Activated CD4-positive, alpha-beta T cell treated with anti-CD3 and anti-CD28 coated beads, Interleukin-2, amount 50 U/mL, for 16 hours (primary cell): ENCODE data around the gene SAMD4A.

Source experiments
- DNase-seq: peaks from one replicate; pipeline ENCODE4 v3.0.0-alpha.2; 2020

Gene SAMD4A

DNA sequence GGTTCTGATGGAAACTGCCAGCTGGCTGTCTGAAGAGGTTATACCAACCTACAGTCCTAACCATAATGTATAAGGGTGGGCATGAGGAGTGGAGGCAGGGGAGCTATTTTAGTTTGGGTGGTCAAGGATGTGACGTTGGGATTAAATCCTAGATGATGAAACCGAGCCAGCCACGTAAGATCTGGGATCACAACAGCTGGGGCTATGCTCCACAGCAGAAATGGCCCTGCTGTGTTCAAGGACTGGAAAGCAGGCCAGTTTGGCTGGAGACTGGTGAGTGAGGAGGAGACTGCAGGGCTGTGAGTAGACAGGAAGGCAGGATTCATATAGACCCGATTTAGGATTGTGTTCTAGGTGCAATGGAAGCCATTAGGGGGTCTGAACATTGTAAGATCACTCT, 66.1 kb downstream of the SAMD4A start:
- no peak for DNase-seq

DNA sequence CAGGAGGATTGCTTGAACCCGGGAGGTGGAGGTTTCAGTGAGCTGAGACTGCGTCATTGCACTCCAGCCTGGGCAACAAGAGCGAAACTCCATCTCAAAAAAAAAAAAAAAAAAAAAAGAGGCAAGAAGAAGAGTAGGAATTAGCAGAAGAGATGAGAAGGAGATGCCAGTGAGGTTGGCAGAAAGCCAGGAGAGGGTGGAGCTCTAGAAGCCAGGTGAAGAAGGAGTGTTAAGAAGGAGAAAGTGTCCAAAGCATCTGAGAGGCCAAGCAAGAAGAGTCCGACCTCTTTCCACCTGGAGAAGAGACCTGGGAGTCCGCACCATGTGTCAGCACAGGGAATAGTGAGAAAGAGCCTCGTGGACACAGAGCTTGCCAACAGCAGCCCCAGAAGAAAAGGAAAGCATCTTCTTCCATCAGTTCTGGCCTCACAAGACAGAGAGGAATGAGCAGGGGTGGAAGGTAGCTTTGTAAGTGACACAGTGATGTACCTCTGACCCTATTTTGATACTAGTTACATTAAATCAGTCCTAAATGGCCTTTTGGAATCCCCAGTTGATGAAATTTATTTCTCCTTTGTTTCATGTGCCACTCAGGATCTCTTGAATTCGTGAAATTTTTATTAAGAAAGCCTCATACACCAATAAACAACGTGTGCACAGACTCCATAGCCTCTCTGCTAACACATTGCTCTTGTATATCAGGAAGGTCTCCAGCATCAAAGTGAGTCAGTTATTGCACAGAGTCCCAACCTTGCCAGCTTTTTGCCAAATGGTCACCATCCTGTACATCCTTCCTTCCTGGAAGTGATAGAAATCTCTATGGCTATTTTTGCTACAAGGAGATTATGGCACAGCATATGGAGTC, 70.6 kb downstream of the SAMD4A start:
- DNase-seq, result no peak

GRCh38 chr14:54638135-54638446, 71.2 kb downstream of the SAMD4A start:
- DNase-seq, result no peak

- DNase-seq, result no peak
Observed at GRCh38 chr14:54639611-54640010, 72.7 kb downstream of the SAMD4A start.

- DNase-seq, result no peak
Observed at GRCh38 chr14:54640506-54640905, 73.6 kb downstream of the SAMD4A start.

GRCh38 chr14:54642121-54642520, 75.2 kb downstream of the SAMD4A start:
- no peak for DNase-seq

- no peak for DNase-seq
Observed at GRCh38 chr14:54642801-54643695, 76.1 kb downstream of the SAMD4A start.

DNA sequence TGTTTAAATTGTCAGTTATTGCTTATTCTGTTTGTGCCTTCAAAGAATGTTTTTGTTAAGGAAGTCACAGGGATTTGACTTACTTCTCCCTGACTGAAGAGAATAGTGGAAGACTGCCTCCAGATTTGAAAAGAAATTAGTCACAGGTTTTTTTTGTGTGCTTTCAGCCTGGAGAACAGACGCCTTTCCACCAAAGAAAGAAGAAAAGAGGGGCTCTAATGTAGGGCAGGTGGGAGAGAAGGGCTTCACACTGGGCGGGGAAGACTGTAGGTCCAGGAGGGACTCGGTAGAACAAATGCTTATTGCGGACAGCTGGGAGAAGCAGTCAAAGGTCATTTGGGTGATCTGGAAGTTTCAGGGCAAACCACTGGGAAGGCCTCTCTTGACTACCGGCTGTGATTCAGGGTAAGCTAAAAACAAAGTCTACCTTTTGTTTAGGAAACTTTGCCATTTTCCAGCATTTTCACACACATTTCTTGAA, 76.8 kb downstream of the SAMD4A start:
- no peak for DNase-seq

GRCh38 chr14:54645639-54646038, 78.7 kb downstream of the SAMD4A start:
- no peak for DNase-seq

DNA sequence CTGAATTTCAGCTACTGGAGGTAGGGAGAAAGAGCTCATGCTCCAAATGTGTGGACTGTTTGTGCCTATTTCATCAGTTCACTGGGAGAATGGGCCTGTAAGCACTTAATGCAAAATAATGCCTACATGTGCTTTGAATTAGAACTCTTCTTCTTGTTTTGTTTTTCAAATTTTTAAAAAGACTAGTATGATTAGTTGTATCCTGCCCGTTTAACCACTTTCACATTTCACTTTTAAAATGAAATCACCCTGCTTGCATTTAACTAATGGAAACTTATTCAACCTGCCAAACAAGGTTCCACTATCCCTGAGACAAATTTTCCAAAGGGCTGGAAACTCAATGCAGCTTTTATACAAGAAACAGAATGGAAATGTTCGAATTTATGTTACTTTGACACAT, 79.7 kb downstream of the SAMD4A start:
- peak; percentile 28 for DNase-seq

DNA sequence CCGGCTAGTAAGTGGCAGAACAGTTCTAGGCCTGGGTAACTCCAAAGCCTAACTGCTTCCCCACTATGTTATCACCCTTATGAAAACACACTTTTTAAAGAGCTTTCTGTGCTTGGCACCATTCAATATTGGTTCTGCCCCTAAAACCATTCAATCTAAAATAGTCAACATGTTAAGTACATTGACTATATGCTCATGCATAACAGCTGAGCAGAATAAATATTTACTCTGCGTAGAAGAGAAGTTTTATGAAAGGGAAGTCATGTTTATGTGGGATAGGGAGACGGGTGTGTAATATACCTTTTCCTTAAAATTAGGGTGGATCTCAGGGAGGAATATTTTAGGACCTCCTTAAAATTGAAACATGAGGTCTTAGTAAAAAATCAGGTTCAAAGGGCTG, 80.5 kb downstream of the SAMD4A start:
- no peak for DNase-seq

DNA sequence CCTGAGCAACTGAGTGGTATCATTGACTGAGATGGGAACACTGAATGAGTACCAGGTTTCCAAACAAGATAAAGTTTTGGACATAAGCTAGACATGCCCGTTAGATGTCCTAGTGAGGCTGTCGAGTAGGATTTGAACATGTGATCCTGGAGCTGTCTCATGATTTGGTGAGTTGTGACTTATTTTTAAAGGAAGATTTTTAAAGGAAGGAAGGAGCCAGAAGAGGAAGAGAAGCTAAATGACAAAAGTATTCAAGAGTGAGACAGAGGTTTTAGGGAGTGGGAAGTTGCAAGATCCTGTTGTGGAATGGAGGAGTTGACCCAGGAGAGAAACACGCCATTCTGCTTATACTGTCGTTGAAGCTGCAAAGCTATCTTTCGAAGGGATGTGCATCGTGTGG, 82.1 kb downstream of the SAMD4A start:
- DNase-seq, result no peak

DNA sequence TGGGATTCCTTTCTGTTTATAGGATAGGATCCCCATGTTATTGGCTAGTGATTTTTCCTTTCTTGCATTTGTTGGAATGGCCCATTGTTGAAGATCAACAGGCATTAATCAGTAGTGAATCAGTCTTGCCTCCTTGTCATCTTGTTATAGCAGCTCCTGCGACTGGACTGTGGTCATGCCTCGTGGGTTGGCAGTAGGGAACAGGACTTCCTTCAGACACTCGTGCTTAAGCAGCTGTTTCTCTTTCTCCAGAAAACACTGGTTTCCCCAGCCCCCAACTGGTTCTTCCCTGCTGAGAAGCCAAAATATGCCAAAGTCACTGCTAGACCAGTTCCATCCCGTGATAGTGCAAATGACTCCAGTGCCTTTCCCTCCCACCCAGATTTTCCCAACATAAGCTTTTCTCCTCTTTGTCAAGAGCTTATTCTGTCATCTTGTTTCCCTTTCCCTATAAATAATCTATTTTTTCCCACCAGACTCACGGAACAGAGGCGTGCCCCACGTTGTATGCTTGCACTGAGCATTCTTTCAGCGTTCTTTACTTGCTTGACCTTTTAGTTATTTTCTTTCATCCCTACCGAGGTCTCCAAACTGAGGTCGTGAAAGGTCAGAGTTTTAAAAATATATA, 83.5 kb downstream of the SAMD4A start:
- no peak for DNase-seq

DNA sequence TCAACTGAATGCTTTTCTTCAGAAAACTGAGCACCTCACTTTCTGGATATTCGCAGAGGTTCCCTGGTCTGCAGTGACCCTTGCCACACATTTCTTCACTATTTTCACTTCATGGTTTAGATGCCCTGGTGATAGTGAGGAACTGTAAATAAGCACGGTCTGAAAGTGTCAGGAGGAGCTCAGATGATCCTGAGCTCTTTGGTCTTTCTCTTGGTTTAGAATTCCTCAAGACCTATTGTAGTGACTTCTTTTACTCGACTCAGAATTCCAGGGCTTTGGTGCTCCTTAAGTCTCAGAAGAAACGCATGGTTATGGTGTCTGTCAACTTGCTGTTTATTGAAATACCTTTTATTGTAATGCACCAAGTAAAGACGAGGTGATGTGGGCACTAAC, 84.0 kb downstream of the SAMD4A start:
- DNase-seq, result no peak

DNA sequence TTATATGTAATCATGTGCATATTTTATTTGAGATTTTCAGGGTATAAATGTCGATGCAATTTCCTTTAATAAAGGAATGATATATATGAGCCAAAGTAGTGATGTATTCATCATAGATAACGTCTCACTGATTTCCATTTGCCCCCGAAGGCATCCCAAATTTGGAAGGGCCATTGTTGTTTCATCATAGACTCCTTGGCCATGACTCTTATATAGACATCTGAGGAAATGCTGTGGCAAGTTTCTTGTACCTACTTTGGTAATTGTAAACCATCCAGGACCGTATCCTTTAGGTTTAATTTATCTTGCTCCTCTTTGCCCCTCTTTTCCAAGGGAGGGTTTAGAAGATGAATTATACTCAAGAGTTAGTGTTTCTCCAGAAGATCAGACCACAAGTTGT, 84.7 kb downstream of the SAMD4A start:
- no peak for DNase-seq

- no peak for DNase-seq
Observed at GRCh38 chr14:54652188-54652587, 85.3 kb downstream of the SAMD4A start.

- DNase-seq, result no peak
Observed at GRCh38 chr14:54652605-54653052, 85.7 kb downstream of the SAMD4A start.

- no peak for DNase-seq
Observed at GRCh38 chr14:54653712-54654469, 87.0 kb downstream of the SAMD4A start.

- no peak for DNase-seq
Observed at GRCh38 chr14:54654605-54655004, 87.7 kb downstream of the SAMD4A start.

DNA sequence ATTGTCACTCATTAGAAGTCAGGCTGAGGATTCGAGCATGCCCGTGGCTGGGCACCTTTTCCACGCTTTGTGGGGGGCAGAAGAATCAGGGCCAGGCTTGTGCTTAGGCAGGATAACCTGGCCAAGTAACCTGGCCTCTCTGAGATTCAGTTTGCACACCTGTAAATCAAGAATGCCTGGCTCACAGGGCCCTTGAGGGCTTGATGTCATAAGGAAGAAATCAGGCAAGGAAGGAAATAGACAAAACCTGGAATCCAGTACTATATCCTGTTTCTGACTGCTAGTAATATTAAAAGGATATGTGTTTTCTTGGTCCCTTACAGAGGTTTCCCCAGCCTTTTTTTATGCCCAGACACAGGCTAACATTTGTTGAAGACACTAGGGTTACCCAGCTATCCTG, 91.9 kb downstream of the SAMD4A start:
- no peak for DNase-seq

GRCh38 chr14:54659365-54659764, 92.4 kb downstream of the SAMD4A start:
- no peak for DNase-seq

- no peak for DNase-seq
Observed at GRCh38 chr14:54660604-54661111, 93.7 kb downstream of the SAMD4A start.
